SK-N-MC (cell line): ENCODE results near the gene SLC20A1.

Experiments used
- EZH2 ChIP-seq: fragments of 200-600 bp; sonication (generic); IDR thresholded peaks from one replicate; pipeline ENCODE4 v1.6.1; 2017; ENCODE audit warnings: antibody characterized with exemption
- POLR2AphosphoS5 ChIP-seq: IDR thresholded peaks from 2 replicates; pipeline ENCODE4 v1.6.1; 2012; ENCODE audit warnings: mild to moderate bottlenecking, low read depth, low read length, borderline replicate concordance

- TF ChIP-seq EZH2 (no peak), POLR2AphosphoS5 (no peak)
Observed at GRCh38 chr2:112602917-112603316, 42.8 kb upstream of the SLC20A1 start.
